Measurements from ENCODE around the gene PRR5. TPM values are rescaled to one million over a fixed set of nuclear protein-coding genes. Genes with fewer than 3 reads are reported as not detected.
"Not testable (repeated sequence)": the region's sequence is repeated elsewhere in the genome, so short reads cannot be mapped to it uniquely, and the experiment has no call there.

The PRR5 gene
- total and polyA plus RNA-seq, 5 donors from 2014 or later = 29.2 to 44.4 (median 33.3) TPM

DNA sequence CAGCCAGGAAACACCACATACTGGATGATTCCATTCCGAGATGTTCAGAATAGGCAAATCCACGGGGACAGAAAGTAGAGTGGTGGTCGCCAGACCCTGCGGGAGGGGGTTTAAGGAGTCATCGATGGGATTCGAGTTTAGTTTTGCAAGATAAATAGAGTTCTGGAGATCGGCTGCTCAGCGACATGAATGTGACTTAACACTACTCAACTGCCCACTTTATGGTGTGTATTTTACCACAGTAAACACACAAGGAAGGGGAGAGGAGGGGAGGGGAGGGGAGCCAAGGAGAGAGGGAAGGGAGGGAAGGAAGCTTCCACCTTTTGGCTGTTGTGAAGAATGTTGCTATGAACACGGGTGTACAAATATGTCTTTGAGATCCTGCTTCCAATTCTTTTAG lies 39.9 kb downstream of the PRR5 start:
- no peak for DNase-seq
- H3K27ac Mint-ChIP-seq = no peak overlapping the region

DNA sequence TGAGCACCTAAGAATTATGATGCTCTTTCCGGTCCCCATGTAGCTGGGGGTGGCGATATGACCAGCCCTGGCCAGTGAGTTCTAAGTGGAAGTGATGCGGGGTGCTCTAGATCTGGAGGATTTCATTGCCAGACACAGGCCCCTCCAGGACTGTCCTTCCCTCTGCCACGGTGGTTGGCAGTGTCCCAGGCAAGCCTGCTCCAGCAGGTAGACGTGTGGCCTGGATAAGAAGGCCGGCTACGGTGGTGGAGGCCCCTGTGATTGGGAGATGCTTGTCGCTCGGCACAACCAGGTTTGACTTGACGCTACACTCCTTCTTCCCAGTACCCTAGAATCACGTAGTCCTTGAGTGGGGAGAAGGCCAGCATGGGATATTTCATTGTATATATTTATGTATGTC lies 41.2 kb downstream of the PRR5 start:
- peaks cover 0 to 3% (median 0%) of the 10 kb centered on the region in 7 donors for H3K9me3 Mint-ChIP-seq
- no peaks in the 10 kb centered on the region for H3K36me3 Mint-ChIP-seq
- ATAC-seq (ENCODE audit: low read depth in 2 of 2) (no peak), DNase-seq (no peak)
- no peak overlapping the region for H3K27ac Mint-ChIP-seq
- no peaks in the 10 kb centered on the region for H3K27me3 ChIP-seq (ENCODE audit: control insufficient read depth, insufficient read depth, low read length)
- no peaks in the 10 kb centered on the region for H3K4me1 Mint-ChIP-seq
- no peak overlapping the region for H3K4me3 ChIP-seq (ENCODE audit: low read depth, low read length)
- no peaks in the 10 kb centered on the region for H3K4me1 ChIP-seq (ENCODE audit: control insufficient read depth, insufficient read depth, low read length, poor library complexity, severe bottlenecking)
- no peaks in the 10 kb centered on the region for H3K36me3 ChIP-seq (ENCODE audit: control insufficient read depth, insufficient read depth, low read length)
- H3K27me3 Mint-ChIP-seq = peaks cover 15% of the 10 kb centered on the region
- no peak overlapping the region for H3K4me3 Mint-ChIP-seq
- H3K9me3 ChIP-seq (ENCODE audit: control insufficient read depth in 2 of 2, low read length in 2 of 2) = no peaks in the 10 kb centered on the region
- H3K27ac ChIP-seq (ENCODE audit: insufficient read depth, low read length, poor library complexity, severe bottlenecking) = no peak overlapping the region

More for the DNA sequence above, 39.9 kb downstream of the PRR5 start:
- H3K4me1 Mint-ChIP-seq = no peaks in the 10 kb centered on the region
- Histone ChIP-seq H3K9me3 (ENCODE audit: control insufficient read depth in 2 of 2, low read length in 2 of 2) (no peaks in the 10 kb centered on the region), H3K36me3 (ENCODE audit: control insufficient read depth, insufficient read depth, low read length) (no peaks in the 10 kb centered on the region), H3K27me3 (ENCODE audit: control insufficient read depth, insufficient read depth, low read length) (no peaks in the 10 kb centered on the region), H3K4me3 (ENCODE audit: low read depth, low read length) (no peak overlapping the region), H3K27ac (ENCODE audit: insufficient read depth, low read length, poor library complexity, severe bottlenecking) (no peak overlapping the region), H3K4me1 (ENCODE audit: control insufficient read depth, insufficient read depth, low read length, poor library complexity, severe bottlenecking) (no peaks in the 10 kb centered on the region)
- no peaks in the 10 kb centered on the region for H3K36me3 Mint-ChIP-seq
- H3K27me3 Mint-ChIP-seq = peaks cover 11% of the 10 kb centered on the region
- H3K9me3 Mint-ChIP-seq = peaks cover 0 to 3% (median 0%) of the 10 kb centered on the region in 7 donors
- ATAC-seq (ENCODE audit: low read depth in 2 of 2) = no peak
- no peak overlapping the region for H3K4me3 Mint-ChIP-seq

DNA sequence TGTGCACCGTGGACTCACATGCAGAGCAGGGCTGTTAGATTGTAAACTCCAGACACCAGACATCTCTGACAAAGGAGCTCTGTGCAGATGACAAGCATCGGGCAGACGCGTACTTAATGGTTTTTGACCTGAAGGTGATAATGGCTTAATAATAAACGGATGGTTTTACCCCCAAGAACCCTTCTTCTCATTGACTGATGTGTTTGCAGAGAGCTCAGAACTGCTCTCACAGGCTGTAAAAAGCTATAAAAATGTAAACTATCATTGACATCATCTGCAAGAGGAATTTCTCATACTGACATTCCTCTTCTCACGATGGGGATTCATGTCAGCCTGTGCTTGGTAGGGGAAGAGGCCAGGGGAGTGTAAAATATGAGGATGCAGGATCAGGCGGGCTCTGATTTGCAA lies 41.8 kb downstream of the PRR5 start:
- Mint-ChIP-seq H3K4me1 (no peaks in the 10 kb centered on the region), H3K27me3 (peaks cover 15% of the 10 kb centered on the region), H3K27ac (no peak overlapping the region), H3K36me3 (no peaks in the 10 kb centered on the region), H3K9me3 (peaks cover 0 to 3% (median 0%) of the 10 kb centered on the region in 7 donors), H3K4me3 (no peak overlapping the region)
- Histone ChIP-seq H3K4me3 (ENCODE audit: low read depth, low read length) (no peak overlapping the region), H3K27me3 (ENCODE audit: control insufficient read depth, insufficient read depth, low read length) (no peaks in the 10 kb centered on the region), H3K4me1 (ENCODE audit: control insufficient read depth, insufficient read depth, low read length, poor library complexity, severe bottlenecking) (no peaks in the 10 kb centered on the region), H3K9me3 (ENCODE audit: control insufficient read depth in 2 of 2, low read length in 2 of 2) (no peaks in the 10 kb centered on the region), H3K36me3 (ENCODE audit: control insufficient read depth, insufficient read depth, low read length) (no peaks in the 10 kb centered on the region), H3K27ac (ENCODE audit: insufficient read depth, low read length, poor library complexity, severe bottlenecking) (no peak overlapping the region)
- DNase-seq (no peak), ATAC-seq (ENCODE audit: low read depth in 2 of 2) (no peak)

DNA sequence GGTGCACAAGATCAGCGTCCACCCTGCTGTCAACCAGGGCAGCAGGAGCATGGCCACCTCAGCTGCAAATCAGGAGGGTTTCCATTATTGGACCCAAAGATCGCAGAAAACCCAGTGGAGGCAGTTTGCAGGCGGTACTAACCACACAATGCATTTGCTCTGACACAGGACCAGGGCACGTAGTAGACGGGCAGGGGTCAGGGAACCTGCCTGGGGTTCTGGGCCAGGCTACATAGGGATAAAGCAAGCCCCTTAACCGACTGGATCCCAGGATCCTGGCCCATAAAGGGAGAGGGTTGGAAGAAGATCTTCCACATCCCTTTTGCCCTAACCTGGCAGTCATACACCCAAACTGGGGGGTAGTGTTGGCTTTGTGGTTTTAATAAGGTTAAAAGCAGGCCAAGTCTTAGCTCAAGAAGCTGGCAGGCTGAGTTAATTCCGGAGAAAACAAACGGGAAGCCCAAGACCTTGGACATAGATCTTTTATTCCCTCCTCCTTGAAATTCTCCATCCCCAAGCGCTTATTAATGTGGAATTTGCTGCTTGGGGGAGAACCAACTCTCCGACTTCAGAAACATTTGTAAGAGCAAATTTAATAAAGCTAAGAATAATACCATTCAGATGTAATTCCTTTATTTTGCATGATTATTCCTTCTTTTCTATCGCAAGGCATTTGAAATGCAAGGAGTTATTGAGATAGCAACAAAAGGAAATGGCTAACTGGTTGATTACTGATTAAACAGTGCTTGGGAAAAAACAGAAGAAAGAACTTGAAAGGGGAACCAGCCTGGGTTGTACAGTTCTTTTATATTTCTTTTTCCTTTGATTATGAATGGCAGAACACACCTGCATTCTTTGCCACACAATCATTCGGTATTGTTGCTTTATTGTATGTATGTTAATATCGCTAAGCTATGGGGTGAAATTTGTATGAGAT lies 44.1 kb downstream of the PRR5 start:
- Mint-ChIP-seq H3K27me3 (peaks cover 34% of the 10 kb centered on the region), H3K4me3 (no peak overlapping the region), H3K9me3 (peaks cover 0 to 4% (median 0%) of the 10 kb centered on the region in 7 donors), H3K4me1 (no peaks in the 10 kb centered on the region), H3K27ac (no peak overlapping the region), H3K36me3 (no peaks in the 10 kb centered on the region)
- no peak overlapping the region for H3K27ac ChIP-seq (ENCODE audit: insufficient read depth, low read length, poor library complexity, severe bottlenecking)
- peaks cover 0 to 7% of the 10 kb centered on the region in 2 experiments for H3K9me3 ChIP-seq (ENCODE audit: control insufficient read depth in 2 of 2, low read length in 2 of 2)
- H3K36me3 ChIP-seq (ENCODE audit: control insufficient read depth, insufficient read depth, low read length) = no peaks in the 10 kb centered on the region
- peaks cover 6% of the 10 kb centered on the region for H3K27me3 ChIP-seq (ENCODE audit: control insufficient read depth, insufficient read depth, low read length)
- H3K4me1 ChIP-seq (ENCODE audit: control insufficient read depth, insufficient read depth, low read length, poor library complexity, severe bottlenecking) = no peaks in the 10 kb centered on the region
- no peak overlapping the region for H3K4me3 ChIP-seq (ENCODE audit: low read depth, low read length)
- ATAC-seq (ENCODE audit: low read depth in 2 of 2) = no peak
- DNase-seq = no peak

DNA sequence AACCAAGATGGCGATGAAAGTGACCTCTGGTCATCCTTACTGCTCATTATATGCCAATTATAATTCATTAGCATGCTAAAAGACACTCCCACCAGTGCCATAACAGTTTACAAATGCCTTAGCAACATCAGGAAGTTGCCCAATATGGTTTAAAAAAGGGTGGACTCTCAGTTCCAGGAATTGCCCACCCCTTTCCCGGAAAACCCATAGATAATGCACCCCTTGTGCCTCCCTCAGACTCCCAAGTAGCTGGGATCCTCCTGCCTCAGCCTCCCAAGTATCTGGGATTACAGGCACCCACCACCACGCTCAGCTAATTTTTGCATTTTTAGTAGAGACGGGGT lies 45.8 kb downstream of the PRR5 start:
- H3K36me3 ChIP-seq (ENCODE audit: control insufficient read depth, insufficient read depth, low read length); H3K9me3 Mint-ChIP-seq; H3K4me3 ChIP-seq (ENCODE audit: low read depth, low read length); H3K27ac Mint-ChIP-seq; H3K9me3 ChIP-seq (ENCODE audit: control insufficient read depth in 2 of 2, low read length in 2 of 2); H3K4me3 Mint-ChIP-seq; H3K27me3 ChIP-seq (ENCODE audit: control insufficient read depth, insufficient read depth, low read length); DNase-seq; H3K4me1 Mint-ChIP-seq; H3K27ac ChIP-seq (ENCODE audit: insufficient read depth, low read length, poor library complexity, severe bottlenecking); H3K4me1 ChIP-seq (ENCODE audit: control insufficient read depth, insufficient read depth, low read length, poor library complexity, severe bottlenecking); H3K36me3 Mint-ChIP-seq; ATAC-seq (ENCODE audit: low read depth in 2 of 2): not testable (repeated sequence)
- peaks cover 44% of the 10 kb centered on the region for H3K27me3 Mint-ChIP-seq

DNA sequence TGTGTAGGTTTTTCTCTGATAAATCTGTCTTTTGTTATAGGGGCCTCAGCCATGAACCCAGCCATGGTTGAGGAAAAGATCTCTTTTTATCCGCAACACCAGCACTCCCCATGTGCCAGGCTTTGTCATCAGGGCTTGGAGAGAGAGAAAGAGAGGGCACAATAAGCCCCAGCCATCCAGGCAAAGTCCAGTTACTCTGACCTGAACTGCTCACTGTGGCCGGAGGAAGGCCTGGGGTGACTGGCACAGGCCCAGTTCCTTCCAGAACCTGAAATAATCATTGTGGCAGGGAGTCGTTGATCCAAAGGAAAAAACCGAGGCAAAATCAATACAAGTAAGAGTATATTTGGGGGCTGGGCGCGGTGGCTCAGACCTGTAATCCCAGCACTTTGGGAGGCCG lies 46.5 kb downstream of the PRR5 start:
- H3K4me3 ChIP-seq (ENCODE audit: low read depth, low read length) = no peak overlapping the region
- ATAC-seq (ENCODE audit: low read depth in 2 of 2) = no peak
- H3K27ac Mint-ChIP-seq = no peak overlapping the region

DNA sequence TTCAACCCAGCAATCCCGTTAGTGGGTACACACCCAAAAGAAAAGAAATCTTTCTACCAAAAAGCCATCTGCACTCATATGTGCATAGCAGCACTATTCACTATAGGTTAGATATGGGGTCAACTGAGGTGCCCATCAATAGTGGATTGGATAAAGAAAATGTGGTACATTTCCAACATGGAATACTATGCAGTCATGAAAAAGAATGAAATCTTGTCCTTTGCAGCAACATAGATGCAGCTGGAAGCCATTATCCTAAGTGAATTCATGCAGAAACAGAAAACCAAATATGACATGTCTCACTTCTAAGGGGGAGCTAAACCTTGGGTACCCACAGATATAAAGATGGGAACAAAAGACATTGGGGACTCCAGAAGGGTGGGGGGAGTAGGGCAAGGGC lies 48.5 kb downstream of the PRR5 start:
- no peak overlapping the region for H3K27ac ChIP-seq (ENCODE audit: insufficient read depth, low read length, poor library complexity, severe bottlenecking)
- peaks cover 60% of the 10 kb centered on the region for H3K27me3 Mint-ChIP-seq
- peaks cover 0 to 13% (median 0%) of the 10 kb centered on the region in 4 donors for H3K4me1 Mint-ChIP-seq
- peaks cover 0 to 7% of the 10 kb centered on the region in 2 experiments for H3K9me3 ChIP-seq (ENCODE audit: control insufficient read depth in 2 of 2, low read length in 2 of 2)
- no peak overlapping the region for H3K4me3 Mint-ChIP-seq
- ATAC-seq (ENCODE audit: low read depth in 2 of 2) = no peak
- no peak overlapping the region for H3K4me3 ChIP-seq (ENCODE audit: low read depth, low read length)
- no peaks in the 10 kb centered on the region for H3K36me3 ChIP-seq (ENCODE audit: control insufficient read depth, insufficient read depth, low read length)
- no peak for DNase-seq
- peaks cover 6% of the 10 kb centered on the region for H3K4me1 ChIP-seq (ENCODE audit: control insufficient read depth, insufficient read depth, low read length, poor library complexity, severe bottlenecking)
- H3K27ac Mint-ChIP-seq = no peak overlapping the region
- peaks cover 0 to 3% (median 0%) of the 10 kb centered on the region in 7 donors for H3K9me3 Mint-ChIP-seq
- peaks cover 17% of the 10 kb centered on the region for H3K27me3 ChIP-seq (ENCODE audit: control insufficient read depth, insufficient read depth, low read length)
- H3K36me3 Mint-ChIP-seq = no peaks in the 10 kb centered on the region

More for the DNA sequence above, 46.5 kb downstream of the PRR5 start:
- peaks cover 0 to 7% of the 10 kb centered on the region in 2 experiments for H3K9me3 ChIP-seq (ENCODE audit: control insufficient read depth in 2 of 2, low read length in 2 of 2)
- H3K27me3 ChIP-seq (ENCODE audit: control insufficient read depth, insufficient read depth, low read length) = peaks cover 6% of the 10 kb centered on the region
- H3K36me3 ChIP-seq (ENCODE audit: control insufficient read depth, insufficient read depth, low read length) = no peaks in the 10 kb centered on the region
- Mint-ChIP-seq H3K9me3 (peaks cover 0 to 4% (median 0%) of the 10 kb centered on the region in 7 donors), H3K36me3 (no peaks in the 10 kb centered on the region), H3K4me1 (peaks cover 0 to 7% (median 0%) of the 10 kb centered on the region in 4 donors), H3K27me3 (peaks cover 50% of the 10 kb centered on the region), H3K4me3 (no peak overlapping the region)
- no peak overlapping the region for H3K27ac ChIP-seq (ENCODE audit: insufficient read depth, low read length, poor library complexity, severe bottlenecking)
- peaks cover 6% of the 10 kb centered on the region for H3K4me1 ChIP-seq (ENCODE audit: control insufficient read depth, insufficient read depth, low read length, poor library complexity, severe bottlenecking)
- no peak for DNase-seq

Measured in CD4-positive, CD25-positive, alpha-beta regulatory T cell (primary cell).